ENCODE data around the gene DCLRE1A.

Gene DCLRE1A

DNA sequence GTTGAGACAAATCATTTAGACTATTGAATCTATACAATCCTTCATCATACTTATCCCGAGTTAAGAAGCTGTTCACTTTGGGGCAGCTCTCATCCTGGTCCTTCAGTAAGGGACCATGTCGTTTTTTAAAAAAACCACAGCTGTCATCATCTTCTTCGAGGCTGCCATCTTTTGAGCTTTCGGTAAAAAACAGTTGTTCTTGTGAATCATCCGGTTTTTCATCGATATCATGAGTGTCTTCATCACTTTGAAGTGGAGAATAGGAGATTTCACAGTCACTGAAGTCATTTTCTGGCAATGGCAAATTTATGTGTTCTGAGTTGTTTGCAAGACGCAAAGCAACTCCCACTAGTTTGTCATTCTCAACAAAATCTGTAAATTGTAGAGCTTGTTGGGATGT, 3.9 kb downstream of the DCLRE1A start:
- ChIA-PET CTCF (interaction anchor here (0.7 to 1.4 kb wide), 4 partner anchors 28 to 253 kb away, joined by 3 to 5 read pairs (median 4); no protein-coding TSS in a partner anchor), POLR2A (no interaction called here)
- no peaks in the 10 kb centered on the region for H3K9me3 ChIP-seq (ENCODE audit: control insufficient read depth, insufficient read depth, low read depth, low read length)
- H3K36me3 ChIP-seq (ENCODE audit: control insufficient read depth in 2 of 2, insufficient read depth in 1 of 2, low read length in 2 of 2) = peaks cover 5 to 14% of the 10 kb centered on the region in 2 experiments
- TF ChIP-seq, protein P1, sequence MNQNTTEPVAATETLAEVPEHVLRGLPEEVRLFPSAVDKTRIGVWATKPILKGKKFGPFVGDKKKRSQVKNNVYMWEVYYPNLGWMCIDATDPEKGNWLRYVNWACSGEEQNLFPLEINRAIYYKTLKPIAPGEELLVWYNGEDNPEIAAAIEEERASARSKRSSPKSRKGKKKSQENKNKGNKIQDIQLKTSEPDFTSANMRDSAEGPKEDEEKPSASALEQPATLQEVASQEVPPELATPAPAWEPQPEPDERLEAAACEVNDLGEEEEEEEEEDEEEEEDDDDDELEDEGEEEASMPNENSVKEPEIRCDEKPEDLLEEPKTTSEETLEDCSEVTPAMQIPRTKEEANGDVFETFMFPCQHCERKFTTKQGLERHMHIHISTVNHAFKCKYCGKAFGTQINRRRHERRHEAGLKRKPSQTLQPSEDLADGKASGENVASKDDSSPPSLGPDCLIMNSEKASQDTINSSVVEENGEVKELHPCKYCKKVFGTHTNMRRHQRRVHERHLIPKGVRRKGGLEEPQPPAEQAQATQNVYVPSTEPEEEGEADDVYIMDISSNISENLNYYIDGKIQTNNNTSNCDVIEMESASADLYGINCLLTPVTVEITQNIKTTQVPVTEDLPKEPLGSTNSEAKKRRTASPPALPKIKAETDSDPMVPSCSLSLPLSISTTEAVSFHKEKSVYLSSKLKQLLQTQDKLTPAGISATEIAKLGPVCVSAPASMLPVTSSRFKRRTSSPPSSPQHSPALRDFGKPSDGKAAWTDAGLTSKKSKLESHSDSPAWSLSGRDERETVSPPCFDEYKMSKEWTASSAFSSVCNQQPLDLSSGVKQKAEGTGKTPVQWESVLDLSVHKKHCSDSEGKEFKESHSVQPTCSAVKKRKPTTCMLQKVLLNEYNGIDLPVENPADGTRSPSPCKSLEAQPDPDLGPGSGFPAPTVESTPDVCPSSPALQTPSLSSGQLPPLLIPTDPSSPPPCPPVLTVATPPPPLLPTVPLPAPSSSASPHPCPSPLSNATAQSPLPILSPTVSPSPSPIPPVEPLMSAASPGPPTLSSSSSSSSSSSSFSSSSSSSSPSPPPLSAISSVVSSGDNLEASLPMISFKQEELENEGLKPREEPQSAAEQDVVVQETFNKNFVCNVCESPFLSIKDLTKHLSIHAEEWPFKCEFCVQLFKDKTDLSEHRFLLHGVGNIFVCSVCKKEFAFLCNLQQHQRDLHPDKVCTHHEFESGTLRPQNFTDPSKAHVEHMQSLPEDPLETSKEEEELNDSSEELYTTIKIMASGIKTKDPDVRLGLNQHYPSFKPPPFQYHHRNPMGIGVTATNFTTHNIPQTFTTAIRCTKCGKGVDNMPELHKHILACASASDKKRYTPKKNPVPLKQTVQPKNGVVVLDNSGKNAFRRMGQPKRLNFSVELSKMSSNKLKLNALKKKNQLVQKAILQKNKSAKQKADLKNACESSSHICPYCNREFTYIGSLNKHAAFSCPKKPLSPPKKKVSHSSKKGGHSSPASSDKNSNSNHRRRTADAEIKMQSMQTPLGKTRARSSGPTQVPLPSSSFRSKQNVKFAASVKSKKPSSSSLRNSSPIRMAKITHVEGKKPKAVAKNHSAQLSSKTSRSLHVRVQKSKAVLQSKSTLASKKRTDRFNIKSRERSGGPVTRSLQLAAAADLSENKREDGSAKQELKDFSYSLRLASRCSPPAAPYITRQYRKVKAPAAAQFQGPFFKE (tag by site-specific recombination; IDR thresholded peaks at IDR 0.05; ENCODE audit: borderline replicate concordance) = no peak
- TF ChIP-seq, protein P2, sequence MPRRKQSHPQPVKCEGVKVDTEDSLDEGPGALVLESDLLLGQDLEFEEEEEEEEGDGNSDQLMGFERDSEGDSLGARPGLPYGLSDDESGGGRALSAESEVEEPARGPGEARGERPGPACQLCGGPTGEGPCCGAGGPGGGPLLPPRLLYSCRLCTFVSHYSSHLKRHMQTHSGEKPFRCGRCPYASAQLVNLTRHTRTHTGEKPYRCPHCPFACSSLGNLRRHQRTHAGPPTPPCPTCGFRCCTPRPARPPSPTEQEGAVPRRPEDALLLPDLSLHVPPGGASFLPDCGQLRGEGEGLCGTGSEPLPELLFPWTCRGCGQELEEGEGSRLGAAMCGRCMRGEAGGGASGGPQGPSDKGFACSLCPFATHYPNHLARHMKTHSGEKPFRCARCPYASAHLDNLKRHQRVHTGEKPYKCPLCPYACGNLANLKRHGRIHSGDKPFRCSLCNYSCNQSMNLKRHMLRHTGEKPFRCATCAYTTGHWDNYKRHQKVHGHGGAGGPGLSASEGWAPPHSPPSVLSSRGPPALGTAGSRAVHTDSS (tag by site-specific recombination; IDR thresholded peaks at IDR 0.05) = no peak
- H3K4me3 ChIP-seq (ENCODE audit: low read depth, low read length) = no peak overlapping the region
- H3K27ac ChIP-seq (ENCODE audit: extremely low read depth, low read depth, low read length) = no peak overlapping the region
- H3K4me1 ChIP-seq (ENCODE audit: control insufficient read depth, insufficient read depth, low read length) = peaks cover 3% of the 10 kb centered on the region; the same call in 1 of the 2 replicates

DNA sequence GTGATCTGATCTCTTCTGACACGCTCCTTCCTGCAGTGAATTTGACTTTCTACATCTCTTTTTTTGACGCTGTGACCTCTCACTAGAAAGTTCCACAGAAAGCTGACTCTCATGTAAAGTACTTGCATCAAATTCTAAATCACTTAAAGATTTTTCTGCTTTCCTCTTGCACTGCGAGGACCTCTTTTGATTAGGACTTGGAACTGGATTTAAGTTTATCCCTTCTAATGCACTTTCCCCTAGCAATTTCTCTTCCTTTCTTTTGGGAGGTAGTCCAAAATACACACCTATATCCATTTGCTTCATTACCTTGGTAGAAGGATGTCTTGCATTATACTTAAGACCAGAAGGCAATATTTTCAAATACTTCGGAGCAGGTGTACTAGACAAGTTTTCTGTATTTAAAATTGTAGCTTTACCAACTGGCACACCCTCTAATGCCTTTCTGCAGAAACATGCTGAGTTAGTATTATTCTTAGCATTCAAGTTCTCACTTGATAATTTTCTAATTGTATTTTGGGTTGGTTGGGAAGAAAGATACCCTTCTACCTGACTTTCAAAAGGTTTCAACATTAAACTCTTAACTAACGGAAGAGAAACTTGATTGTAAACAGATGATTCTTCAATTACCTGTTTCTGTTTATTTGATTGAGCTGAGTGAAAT, 4.6 kb downstream of the DCLRE1A start:
- ChIA-PET POLR2A (no interaction called here), CTCF (interaction anchor here (0.7 to 1.4 kb wide), 4 partner anchors 27 to 263 kb away, joined by 3 to 5 read pairs (median 4); no protein-coding TSS in a partner anchor)
- no peak for TF ChIP-seq KLF16 (tag by site-specific recombination; IDR thresholded peaks at IDR 0.05)
- no peak for TF ChIP-seq ZNF654 (tag by site-specific recombination; IDR thresholded peaks at IDR 0.05; ENCODE audit: low read depth)
- peak; percentile 95 for TF ChIP-seq PRDM1 (tag by site-specific recombination; IDR thresholded peaks at IDR 0.05)
- no peak for TF ChIP-seq GLIS1 (tag by site-specific recombination; IDR thresholded peaks at IDR 0.05)

DNA sequence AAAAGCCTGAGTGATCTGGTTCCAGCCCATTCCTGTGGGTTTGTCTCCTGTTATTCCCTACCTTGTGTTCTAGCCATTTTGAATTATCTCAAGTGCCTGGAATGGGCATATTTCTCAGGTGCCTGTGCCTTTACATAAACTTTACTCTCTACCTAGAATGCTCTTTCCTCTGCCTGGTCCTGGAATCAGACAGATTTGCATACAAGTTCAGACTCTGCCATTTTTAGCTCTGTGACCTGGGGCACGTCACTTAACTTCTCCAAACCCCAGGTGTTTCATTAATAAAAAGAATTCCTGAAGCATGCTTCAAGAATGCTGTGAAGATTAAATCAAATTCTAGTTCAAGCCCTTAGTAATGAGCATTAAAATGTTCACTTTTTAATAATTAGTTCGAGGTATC, 7.8 kb downstream of the DCLRE1A start:
- Histone ChIP-seq H3K4me3 (ENCODE audit: low read depth, low read length) (no peak overlapping the region), H3K4me1 (ENCODE audit: control insufficient read depth, insufficient read depth, low read length) (no peaks in the 10 kb centered on the region), H3K9me3 (ENCODE audit: control insufficient read depth, insufficient read depth, low read depth, low read length) (no peaks in the 10 kb centered on the region), H3K36me3 (ENCODE audit: control insufficient read depth in 2 of 2, insufficient read depth in 1 of 2, low read length in 2 of 2) (peaks cover 8 to 25% of the 10 kb centered on the region in 2 experiments), H3K27ac (ENCODE audit: extremely low read depth, low read depth, low read length) (no peak overlapping the region)
- CTCF ChIA-PET = no interaction called here
- POLR2A ChIA-PET = no interaction called here
- TF ChIP-seq GLI2 (tag by site-specific recombination; IDR thresholded peaks at IDR 0.05; ENCODE audit: borderline replicate concordance, low read depth) (no peak), GLIS1 (tag by site-specific recombination; IDR thresholded peaks at IDR 0.05) (no peak), ZNF48 (tag by site-specific recombination; IDR thresholded peaks at IDR 0.05) (no peak), ZNF223 (tag by site-specific recombination; IDR thresholded peaks at IDR 0.05) (no peak), ZNF677 (tag by site-specific recombination; IDR thresholded peaks at IDR 0.05) (no peak), ZBTB21 (tag by site-specific recombination; IDR thresholded peaks at IDR 0.05) (no peak), ZNF768 (tag by site-specific recombination; IDR thresholded peaks at IDR 0.05) (no peak)
- TF ChIP-seq, protein P3, sequence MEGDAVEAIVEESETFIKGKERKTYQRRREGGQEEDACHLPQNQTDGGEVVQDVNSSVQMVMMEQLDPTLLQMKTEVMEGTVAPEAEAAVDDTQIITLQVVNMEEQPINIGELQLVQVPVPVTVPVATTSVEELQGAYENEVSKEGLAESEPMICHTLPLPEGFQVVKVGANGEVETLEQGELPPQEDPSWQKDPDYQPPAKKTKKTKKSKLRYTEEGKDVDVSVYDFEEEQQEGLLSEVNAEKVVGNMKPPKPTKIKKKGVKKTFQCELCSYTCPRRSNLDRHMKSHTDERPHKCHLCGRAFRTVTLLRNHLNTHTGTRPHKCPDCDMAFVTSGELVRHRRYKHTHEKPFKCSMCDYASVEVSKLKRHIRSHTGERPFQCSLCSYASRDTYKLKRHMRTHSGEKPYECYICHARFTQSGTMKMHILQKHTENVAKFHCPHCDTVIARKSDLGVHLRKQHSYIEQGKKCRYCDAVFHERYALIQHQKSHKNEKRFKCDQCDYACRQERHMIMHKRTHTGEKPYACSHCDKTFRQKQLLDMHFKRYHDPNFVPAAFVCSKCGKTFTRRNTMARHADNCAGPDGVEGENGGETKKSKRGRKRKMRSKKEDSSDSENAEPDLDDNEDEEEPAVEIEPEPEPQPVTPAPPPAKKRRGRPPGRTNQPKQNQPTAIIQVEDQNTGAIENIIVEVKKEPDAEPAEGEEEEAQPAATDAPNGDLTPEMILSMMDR (tag by site-specific recombination; IDR thresholded peaks at IDR 0.05) = no peak
- TF ChIP-seq, protein P4, sequence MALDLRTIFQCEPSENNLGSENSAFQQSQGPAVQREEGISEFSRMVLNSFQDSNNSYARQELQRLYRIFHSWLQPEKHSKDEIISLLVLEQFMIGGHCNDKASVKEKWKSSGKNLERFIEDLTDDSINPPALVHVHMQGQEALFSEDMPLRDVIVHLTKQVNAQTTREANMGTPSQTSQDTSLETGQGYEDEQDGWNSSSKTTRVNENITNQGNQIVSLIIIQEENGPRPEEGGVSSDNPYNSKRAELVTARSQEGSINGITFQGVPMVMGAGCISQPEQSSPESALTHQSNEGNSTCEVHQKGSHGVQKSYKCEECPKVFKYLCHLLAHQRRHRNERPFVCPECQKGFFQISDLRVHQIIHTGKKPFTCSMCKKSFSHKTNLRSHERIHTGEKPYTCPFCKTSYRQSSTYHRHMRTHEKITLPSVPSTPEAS (tag by site-specific recombination; IDR thresholded peaks at IDR 0.05) = no peak
- TF ChIP-seq, protein P5, sequence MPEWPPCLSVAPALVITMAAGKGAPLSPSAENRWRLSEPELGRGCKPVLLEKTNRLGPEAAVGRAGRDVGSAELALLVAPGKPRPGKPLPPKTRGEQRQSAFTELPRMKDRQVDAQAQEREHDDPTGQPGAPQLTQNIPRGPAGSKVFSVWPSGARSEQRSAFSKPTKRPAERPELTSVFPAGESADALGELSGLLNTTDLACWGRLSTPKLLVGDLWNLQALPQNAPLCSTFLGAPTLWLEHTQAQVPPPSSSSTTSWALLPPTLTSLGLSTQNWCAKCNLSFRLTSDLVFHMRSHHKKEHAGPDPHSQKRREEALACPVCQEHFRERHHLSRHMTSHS (tag by site-specific recombination; IDR thresholded peaks at IDR 0.05) = no peak
- TF ChIP-seq, protein P6, sequence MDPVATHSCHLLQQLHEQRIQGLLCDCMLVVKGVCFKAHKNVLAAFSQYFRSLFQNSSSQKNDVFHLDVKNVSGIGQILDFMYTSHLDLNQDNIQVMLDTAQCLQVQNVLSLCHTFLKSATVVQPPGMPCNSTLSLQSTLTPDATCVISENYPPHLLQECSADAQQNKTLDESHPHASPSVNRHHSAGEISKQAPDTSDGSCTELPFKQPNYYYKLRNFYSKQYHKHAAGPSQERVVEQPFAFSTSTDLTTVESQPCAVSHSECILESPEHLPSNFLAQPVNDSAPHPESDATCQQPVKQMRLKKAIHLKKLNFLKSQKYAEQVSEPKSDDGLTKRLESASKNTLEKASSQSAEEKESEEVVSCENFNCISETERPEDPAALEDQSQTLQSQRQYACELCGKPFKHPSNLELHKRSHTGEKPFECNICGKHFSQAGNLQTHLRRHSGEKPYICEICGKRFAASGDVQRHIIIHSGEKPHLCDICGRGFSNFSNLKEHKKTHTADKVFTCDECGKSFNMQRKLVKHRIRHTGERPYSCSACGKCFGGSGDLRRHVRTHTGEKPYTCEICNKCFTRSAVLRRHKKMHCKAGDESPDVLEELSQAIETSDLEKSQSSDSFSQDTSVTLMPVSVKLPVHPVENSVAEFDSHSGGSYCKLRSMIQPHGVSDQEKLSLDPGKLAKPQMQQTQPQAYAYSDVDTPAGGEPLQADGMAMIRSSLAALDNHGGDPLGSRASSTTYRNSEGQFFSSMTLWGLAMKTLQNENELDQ (tag by site-specific recombination; IDR thresholded peaks at IDR 0.05; ENCODE audit: low read depth) = no peak

More for the DNA sequence above, 4.6 kb downstream of the DCLRE1A start:
- H3K4me3 ChIP-seq (ENCODE audit: low read depth, low read length) = no peak overlapping the region
- no peaks in the 10 kb centered on the region for H3K9me3 ChIP-seq (ENCODE audit: control insufficient read depth, insufficient read depth, low read depth, low read length)
- H3K36me3 ChIP-seq (ENCODE audit: control insufficient read depth in 2 of 2, insufficient read depth in 1 of 2, low read length in 2 of 2) = peaks cover 5 to 16% of the 10 kb centered on the region in 2 experiments
- no peak overlapping the region for H3K27ac ChIP-seq (ENCODE audit: extremely low read depth, low read depth, low read length)
- peaks cover 3% of the 10 kb centered on the region; the same call in 1 of the 2 replicates for H3K4me1 ChIP-seq (ENCODE audit: control insufficient read depth, insufficient read depth, low read length)
